Tibial nerve (tissue), 4 donors: ENCODE measurements around the gene CAPSL. TPM values are rescaled to one million over a fixed set of nuclear protein-coding genes. Genes with fewer than 3 reads are reported as not detected.

Source experiments
- DNase-seq, 2 donors: peaks; one replicate each; pipeline ENCODE4 v3.0.0-alpha.2; 2019; ENCODE audit warnings: low spot score in 2 of 2
- H3K27ac ChIP-seq, 4 donors: fragments of 200-600 bp; sonication (generic) in 3 of 4; one replicate each; pipeline ENCODE4 v1.5.1; 2017 to 2019; ENCODE audit warnings: mild to moderate bottlenecking in 1 of 4
- H3K27me3 ChIP-seq, 2 donors: fragments of 200-600 bp; sonication (generic) in 1 of 2; one replicate each; pipeline versions ENCODE4 v1.5.1 to v1.6.0; 2017 to 2019
- H3K36me3 ChIP-seq, 3 donors: fragments of 200-600 bp; sonication (generic); one replicate each; pipeline ENCODE4 v1.5.1; 2018 to 2019
- H3K4me1 ChIP-seq, 4 donors: fragments of 200-600 bp; sonication (generic) in 3 of 4; one replicate each; pipeline ENCODE4 v1.5.1; 2017 to 2019
- H3K4me3 ChIP-seq, 4 donors: fragments of 200-600 bp; sonication (generic) in 3 of 4; one replicate each; pipeline ENCODE4 v1.5.1; 2017 to 2019; ENCODE audit warnings: mild to moderate bottlenecking in 1 of 4, moderate library complexity in 1 of 4
- H3K9me3 ChIP-seq, 4 donors: fragments of 200-600 bp; sonication (generic) in 3 of 4; one replicate each; pipeline ENCODE4 v1.5.1; 2017 to 2019
- CTCF ChIP-seq, 5 experiments: fragments of 200-600 bp in 3 of 5; fragments of 450-650 bp in 2 of 5; sonication (generic) in 3 of 5; IDR thresholded peaks; one replicate each; pipeline ENCODE4 v1.5.1; 2016 to 2019; ENCODE audit warnings: antibody characterized with exemption in 5 of 5, mild to moderate bottlenecking in 3 of 5, moderate library complexity in 2 of 5
- EP300 ChIP-seq, 2 donors: sonication (generic); formaldehyde crosslinking; IDR thresholded peaks; one replicate each; pipeline ENCODE4 v1.6.1; 2017; ENCODE audit warnings: antibody characterized with exemption in 2 of 2, mild to moderate bottlenecking in 1 of 2
- POLR2A ChIP-seq, 2 donors: fragments of 450-650 bp; IDR thresholded peaks; one replicate each; pipeline ENCODE4 v1.6.1; 2017; ENCODE audit warnings: antibody characterized with exemption in 2 of 2, mild to moderate bottlenecking in 2 of 2, moderate library complexity in 2 of 2
- WGBS, 2 donors: methylation state at CpG; one replicate each; pipeline ENCODE4 v1.1.5; 2018; 5-methylcytosine and 5-hydroxymethylcytosine counted together
- total RNA-seq, 4 donors: library from RNA; depleted of rRNA; stranded (reverse); fragments of >200 nt; gene quantifications; one replicate each; pipeline ENCODE4 v1.1.0, GENCODE V29; 2016

Gene CAPSL
- total RNA-seq, 4 donors from 2014 or later, result not detected

- peaks cover 0 to 5% (median 0%) of the 10 kb centered on the region in 4 donors for H3K9me3 ChIP-seq
- TF ChIP-seq CTCF (IDR thresholded peaks at IDR 0.05), result no peak
- TF ChIP-seq EP300 (IDR thresholded peaks at IDR 0.05), result no peak
- no peak for TF ChIP-seq POLR2A (IDR thresholded peaks at IDR 0.05)
- H3K36me3 ChIP-seq, result no peaks in the 10 kb centered on the region
- no peak overlapping the region for H3K4me3 ChIP-seq
- H3K4me1 ChIP-seq, result no peaks in the 10 kb centered on the region
- H3K27me3 ChIP-seq, result no peaks in the 10 kb centered on the region
- no peak overlapping the region for H3K27ac ChIP-seq
- DNase-seq, result no peak
These were observed 29.6 kb downstream of the CAPSL start for GRCh38 chr5:35908814-35909213.

GRCh38 chr5:35908228-35908627 is 30.2 kb downstream of the CAPSL start:
- DNase-seq, result no peak
- WGBS, 2 donors, result 22 to 28% methylated on average over 1 of the region's 1 CpG
- Histone ChIP-seq H3K4me1 (no peaks in the 10 kb centered on the region), H3K27me3 (no peaks in the 10 kb centered on the region), H3K36me3 (no peaks in the 10 kb centered on the region), H3K4me3 (no peak overlapping the region), H3K9me3 (peaks cover 0 to 5% (median 0%) of the 10 kb centered on the region in 4 donors), H3K27ac (no peak overlapping the region)
- TF ChIP-seq POLR2A (IDR thresholded peaks at IDR 0.05) (no peak), EP300 (IDR thresholded peaks at IDR 0.05) (no peak), CTCF (IDR thresholded peaks at IDR 0.05) (no peak)

- H3K27me3 ChIP-seq, result no peaks in the 10 kb centered on the region
- DNase-seq, result no peak
These were observed 33.8 kb downstream of the CAPSL start for GRCh38 chr5:35904443-35905132.

GRCh38 chr5:35903631-35904203 is 34.7 kb downstream of the CAPSL start:
- WGBS, 2 donors, result 95 to 99% methylated on average over 6 of the region's 6 CpGs

More at GRCh38 chr5:35904443-35905132, 33.8 kb downstream of the CAPSL start:
- WGBS, 2 donors, result 74 to 84% methylated on average over 11 of the region's 11 CpGs
- H3K36me3 ChIP-seq, result no peaks in the 10 kb centered on the region
- no peak overlapping the region for H3K27ac ChIP-seq
- H3K4me3 ChIP-seq, result no peak overlapping the region
- H3K4me1 ChIP-seq, result no peaks in the 10 kb centered on the region
- TF ChIP-seq EP300 (IDR thresholded peaks at IDR 0.05) (no peak), POLR2A (IDR thresholded peaks at IDR 0.05) (no peak), CTCF (IDR thresholded peaks at IDR 0.05) (no peak)
- peaks cover 0 to 5% (median 0%) of the 10 kb centered on the region in 4 donors for H3K9me3 ChIP-seq

More at GRCh38 chr5:35903631-35904203, 34.7 kb downstream of the CAPSL start:
- TF ChIP-seq CTCF (IDR thresholded peaks at IDR 0.05), result no peak
- TF ChIP-seq POLR2A (IDR thresholded peaks at IDR 0.05), result no peak
- TF ChIP-seq EP300 (IDR thresholded peaks at IDR 0.05), result no peak
- H3K36me3 ChIP-seq, result no peaks in the 10 kb centered on the region
- peaks cover 0 to 5% (median 0%) of the 10 kb centered on the region in 4 donors for H3K9me3 ChIP-seq
- H3K27me3 ChIP-seq, result no peaks in the 10 kb centered on the region
- DNase-seq, result no peak
- H3K27ac ChIP-seq, result no peak overlapping the region
- no peaks in the 10 kb centered on the region for H3K4me1 ChIP-seq
- no peak overlapping the region for H3K4me3 ChIP-seq
